HepG2 (cell line): Measurements from ENCODE around the gene SUN5. TPM values are rescaled to one million over a fixed set of nuclear protein-coding genes. Genes with fewer than 3 reads are reported as not detected.

Source experiments
- AHDC1 ChIP-seq: sonication (generic); formaldehyde crosslinking; IDR thresholded peaks from 2 replicates; pipeline ENCODE4 v1.5.1; 2020; ENCODE audit warnings: mild to moderate bottlenecking, missing genetic modification reagents, borderline replicate concordance
- E2F1 ChIP-seq: sonication (generic); formaldehyde crosslinking; IDR thresholded peaks from 2 replicates; pipeline ENCODE4 v1.5.0; 2020; ENCODE audit warnings: missing genetic modification reagents
- FLYWCH1 ChIP-seq: sonication (generic); formaldehyde crosslinking; IDR thresholded peaks from 2 replicates; pipeline ENCODE4 v1.8.1; 2023; ENCODE audit warnings: mild to moderate bottlenecking, missing genetic modification reagents
- FOSL1 ChIP-seq: sonication (generic); formaldehyde crosslinking; IDR thresholded peaks from 2 replicates; pipeline ENCODE4 v1.9.0; 2021; ENCODE audit warnings: missing genetic modification reagents, borderline replicate concordance
- FOXJ3 ChIP-seq: sonication (generic); formaldehyde crosslinking; IDR thresholded peaks from 2 replicates; pipeline ENCODE4 v1.4.0; 2020; ENCODE audit warnings: missing genetic modification reagents, mild to moderate bottlenecking, borderline replicate concordance
- FOXK1 ChIP-seq: sonication (generic); formaldehyde crosslinking; IDR thresholded peaks from 2 replicates; pipeline ENCODE4 v1.4.0; 2020; ENCODE audit warnings: low read depth, missing genetic modification reagents, borderline replicate concordance
- HES4 ChIP-seq: sonication (generic); formaldehyde crosslinking; IDR thresholded peaks from 2 replicates; pipeline ENCODE4 v1.9.0; 2021; ENCODE audit warnings: mild to moderate bottlenecking, missing genetic modification reagents, borderline replicate concordance
- MAZ ChIP-seq, 2 experiments: sonication (generic) in 1 of 2; formaldehyde crosslinking in 1 of 2; IDR thresholded peaks; 2 replicates each; pipeline versions ENCODE4 v1.5.0 to v1.6.1; 2012 to 2020; ENCODE audit warnings: low read depth in 2 of 2, mild to moderate bottlenecking in 2 of 2, borderline replicate concordance in 1 of 2, improper control_type of control experiment in 1 of 2, low read length in 1 of 2, missing genetic modification reagents in 1 of 2, moderate library complexity in 1 of 2
- MEF2D ChIP-seq: sonication (generic); formaldehyde crosslinking; IDR thresholded peaks from 2 replicates; pipeline ENCODE4 v1.5.1; 2020; ENCODE audit warnings: mild to moderate bottlenecking, missing genetic modification reagents
- MYNN ChIP-seq: sonication (generic); formaldehyde crosslinking; IDR thresholded peaks from 2 replicates; pipeline ENCODE4 v1.4.0; 2020; ENCODE audit warnings: mild to moderate bottlenecking, low read depth, missing genetic modification reagents
- PATZ1 ChIP-seq: sonication (generic); formaldehyde crosslinking; IDR thresholded peaks from 2 replicates; pipeline ENCODE4 v1.4.0; 2020; ENCODE audit warnings: missing genetic modification reagents
- TBX3 ChIP-seq: fragments of 450-650 bp; IDR thresholded peaks from 2 replicates; pipeline ENCODE4 v1.6.1; 2017; ENCODE audit warnings: antibody characterized with exemption, mild to moderate bottlenecking, inconsistent platforms, borderline replicate concordance
- THYN1 ChIP-seq: sonication (generic); formaldehyde crosslinking; IDR thresholded peaks from 2 replicates; pipeline ENCODE4 v1.8.1; 2023; ENCODE audit warnings: low read depth, mild to moderate bottlenecking, moderate library complexity, missing genetic modification reagents, borderline replicate concordance
- ZBTB7A ChIP-seq: sonication (generic); formaldehyde crosslinking; IDR thresholded peaks from 2 replicates; pipeline ENCODE4 v1.8.0; 2022; ENCODE audit warnings: mild to moderate bottlenecking, missing genetic modification reagents
- ZBTB7B ChIP-seq: sonication (generic); formaldehyde crosslinking; IDR thresholded peaks from 2 replicates; pipeline ENCODE4 v1.4.0; 2020; ENCODE audit warnings: missing genetic modification reagents
- ZNF512 ChIP-seq: sonication (generic); formaldehyde crosslinking; IDR thresholded peaks from 2 replicates; pipeline ENCODE4 v1.4.0; 2020; ENCODE audit warnings: mild to moderate bottlenecking, missing genetic modification reagents
- ZNF672 ChIP-seq: sonication (generic); formaldehyde crosslinking; IDR thresholded peaks from 2 replicates; pipeline ENCODE4 v1.8.1; 2022; ENCODE audit warnings: missing genetic modification reagents
- ZNF879 ChIP-seq: sonication (generic); formaldehyde crosslinking; IDR thresholded peaks from 2 replicates; pipeline ENCODE4 v1.8.1; 2023; ENCODE audit warnings: missing genetic modification reagents
- ZSCAN31 ChIP-seq: sonication (generic); formaldehyde crosslinking; IDR thresholded peaks from 2 replicates; pipeline ENCODE4 v1.5.0; 2020; ENCODE audit warnings: low read depth, mild to moderate bottlenecking, missing genetic modification reagents
- polyA plus RNA-seq, 8 experiments: library from polyadenylated mRNA; depleted of rRNA in 3 of 8; stranded (reverse) in 7 of 8; unstranded in 1 of 8; fragments of >200 nt; fragmentation: Illumina TruSeq in 4 of 8; extraction: Trizol in 4 of 8; gene quantifications; 2 replicates each; pipeline versions ENCODE4 v1.2.1 to v1.2.3, GENCODE V29; 2011 to 2016; ENCODE audit warnings: low read depth in 4 of 8, missing spikeins in 1 of 8, mixed read lengths in 1 of 8; ENCODE audit not compliant: insufficient read depth in 1 of 8
- total RNA-seq, 5 experiments: library from RNA; depleted of rRNA; stranded (reverse); fragments of >200 nt; fragmentation: Illumina TruSeq; extraction: Trizol; gene quantifications; 2 replicates each; pipeline ENCODE4 v1.2.3, GENCODE V29; 2016; ENCODE audit warnings: low read depth in 1 of 5

The SUN5 gene
- total and polyA plus RNA-seq, 2 of the 13 experiments (the other 11 are each of a cell fraction or from before 2014, with no cell fraction given) = not detected

GRCh38 chr20:33043731-33044181 lies 39.5 kb upstream of the SUN5 start (continued):
- 0 out of 2 replicates have a peak, but pooled peaks have one; percentile 36 for TF ChIP-seq MAZ (IDR thresholded peaks at IDR 0.05; ENCODE audit: borderline replicate concordance, low read depth, low read length)
- no peak for TF ChIP-seq MAZ (CRISPR knock-in tag; IDR thresholded peaks at IDR 0.05; ENCODE audit: low read depth)
- TF ChIP-seq FOSL1 (CRISPR knock-in tag) = no peak
- no peak for TF ChIP-seq THYN1 (CRISPR knock-in tag)
- TF ChIP-seq FOXJ3 (CRISPR knock-in tag) = peak; percentile 35; the same call in 1 of the 2 replicates
- peak; percentile 69 for TF ChIP-seq PATZ1 (CRISPR knock-in tag)
- TF ChIP-seq MEF2D (CRISPR knock-in tag) = no peak
- TF ChIP-seq ZNF879 (CRISPR knock-in tag) = no peak
- TF ChIP-seq FLYWCH1 = no peak
- TF ChIP-seq ZSCAN31 (CRISPR knock-in tag) = 0 out of 2 replicates have a peak, but pooled peaks have one; percentile 27
- TF ChIP-seq E2F1 (CRISPR knock-in tag) = no peak
- TF ChIP-seq ZNF512 = no peak
- TF ChIP-seq ZNF672 = no peak
- 0 out of 2 replicates have a peak, but pooled peaks have one; percentile 52 for TF ChIP-seq TBX3
- TF ChIP-seq MYNN = no peak
- no peak for TF ChIP-seq HES4 (CRISPR knock-in tag)
- peak; percentile 52; the same call in 1 of the 2 replicates for TF ChIP-seq ZBTB7A
- TF ChIP-seq ZBTB7B = peak; percentile 58; the same call in 1 of the 2 replicates
- TF ChIP-seq FOXK1 = no peak
- TF ChIP-seq AHDC1 (CRISPR knock-in tag) = no peak; the same call in 1 of the 2 replicates
